Neuronal stem cell (in vitro differentiated cells): ENCODE results near the gene CMTM2.

ENCODE experiments used
- DNase-seq: peaks from one replicate; pipeline ENCODE4 v3.0.0-alpha.2; 2013; ENCODE audit warnings: low spot score
- H2AFZ ChIP-seq: one replicate; pipeline ENCODE4 v1.6.1; 2013; ENCODE audit warnings: mild to moderate bottlenecking, low read length, inconsistent platforms
- H2AK5ac ChIP-seq: 2 replicates; pipeline ENCODE4 v1.6.1; 2013; ENCODE audit warnings: low read depth, mild to moderate bottlenecking, inconsistent platforms, low read length, moderate library complexity, mixed read lengths
- H2BK120ac ChIP-seq: 2 replicates; pipeline ENCODE4 v1.6.1; 2013; ENCODE audit warnings: low read depth, mild to moderate bottlenecking, inconsistent platforms, low read length, moderate library complexity, mixed read lengths
- H2BK12ac ChIP-seq: one replicate; pipeline ENCODE4 v1.6.1; 2013; ENCODE audit warnings: low read length, inconsistent platforms
- H2BK15ac ChIP-seq: 2 replicates; pipeline ENCODE4 v1.6.1; 2013; ENCODE audit warnings: mild to moderate bottlenecking, low read length, inconsistent platforms, mixed read lengths
- H2BK5ac ChIP-seq: one replicate; pipeline ENCODE4 v1.6.1; 2013; ENCODE audit warnings: inconsistent platforms, mild to moderate bottlenecking, low read length, moderate library complexity
- H3K14ac ChIP-seq: one replicate; pipeline ENCODE4 v1.6.1; 2013; ENCODE audit warnings: low read length, inconsistent platforms
- H3K18ac ChIP-seq: 2 replicates; pipeline ENCODE4 v1.6.1; 2013; ENCODE audit warnings: low read length, inconsistent platforms
- H3K23ac ChIP-seq: 2 replicates; pipeline ENCODE4 v1.6.1; 2013; ENCODE audit warnings: low read depth, mild to moderate bottlenecking, mixed read lengths, low read length, inconsistent platforms; ENCODE audit not compliant: poor library complexity
- H3K27ac ChIP-seq: replicated peaks from 3 replicates; pipeline ENCODE4 v1.5.1; 2013; ENCODE audit warnings: low read length, inconsistent platforms
- H3K27me3 ChIP-seq, 3 experiments: 2 replicates each; pipeline ENCODE4 v1.6.1; 2013; ENCODE audit warnings: low read length in 3 of 3, mild to moderate bottlenecking in 2 of 3, inconsistent platforms in 1 of 3, low read depth in 1 of 3, mixed read lengths in 1 of 3, moderate library complexity in 1 of 3; ENCODE audit not compliant: control insufficient read depth in 3 of 3, insufficient read depth in 3 of 3
- H3K36me3 ChIP-seq, 2 donors: replicated peaks in 1 of 2; 2 replicates each; pipeline ENCODE4 v1.6.1; 2013; ENCODE audit warnings: low read length in 2 of 2; ENCODE audit not compliant: control insufficient read depth in 2 of 2, insufficient read depth in 2 of 2
- H3K4ac ChIP-seq: 2 replicates; pipeline ENCODE4 v1.6.1; 2013; ENCODE audit warnings: inconsistent platforms, mild to moderate bottlenecking, low read length, moderate library complexity
- H3K4me1 ChIP-seq, 2 donors: 1 replicate in 1 of 2; 2 replicates in 1 of 2; pipeline ENCODE4 v1.6.1; 2013; ENCODE audit warnings: low read length in 2 of 2, low read depth in 1 of 2; ENCODE audit not compliant: control insufficient read depth in 2 of 2, insufficient read depth in 1 of 2
- H3K4me2 ChIP-seq: one replicate; pipeline ENCODE4 v1.6.1; 2013; ENCODE audit warnings: mild to moderate bottlenecking, low read length, inconsistent platforms; ENCODE audit not compliant: insufficient read depth, poor library complexity, severe bottlenecking
- H3K4me3 ChIP-seq, 2 donors: 2 replicates each; pipeline ENCODE4 v1.5.1; 2013; ENCODE audit warnings: low read length in 2 of 2, mild to moderate bottlenecking in 2 of 2, inconsistent platforms in 1 of 2, moderate library complexity in 1 of 2
- H3K79me1 ChIP-seq: one replicate; pipeline ENCODE4 v1.6.1; 2013; ENCODE audit warnings: low read depth, mild to moderate bottlenecking, inconsistent platforms, low read length, moderate library complexity
- H3K9ac ChIP-seq: one replicate; pipeline ENCODE4 v1.6.1; 2013; ENCODE audit warnings: mild to moderate bottlenecking, low read depth, low read length, inconsistent platforms; ENCODE audit not compliant: poor library complexity
- H3K9me3 ChIP-seq, 2 donors: replicated peaks in 1 of 2; 2 replicates each; pipeline versions ENCODE3 to v1.6.1; 2013; ENCODE audit warnings: low read length in 2 of 2, mild to moderate bottlenecking in 2 of 2, inconsistent platforms in 1 of 2, low read depth in 1 of 2, mixed read lengths in 1 of 2, moderate library complexity in 1 of 2; ENCODE audit not compliant: control insufficient read depth in 2 of 2, insufficient read depth in 1 of 2
- H4K8ac ChIP-seq: one replicate; pipeline ENCODE4 v1.6.1; 2013; ENCODE audit warnings: low read depth, mild to moderate bottlenecking, inconsistent platforms, low read length, moderate library complexity
- H4K91ac ChIP-seq: one replicate; pipeline ENCODE4 v1.6.1; 2013; ENCODE audit warnings: low read length, low read depth, mild to moderate bottlenecking, inconsistent platforms; ENCODE audit not compliant: poor library complexity
- WGBS, 2 donors: extraction: QIAGEN DNeasy Blood & Tissue Kit; methylation state at CpG; one replicate each; pipeline ENCODE4 v1.1.7; 2013; ENCODE audit warnings: missing lambda C conversion rate in 2 of 2, mixed read lengths in 1 of 2; ENCODE audit not compliant: insufficient read length in 2 of 2, insufficient replicate concordance in 1 of 2; ENCODE audit errors: extremely low coverage in 2 of 2; 5-methylcytosine and 5-hydroxymethylcytosine counted together

CMTM2 gene

GRCh38 chr16:66596986-66597848 lies 18.0 kb downstream of the CMTM2 start:
- Histone ChIP-seq H3K23ac (no peak overlapping the region), H2BK15ac (no peak overlapping the region), H2AFZ (no peak overlapping the region), H2BK5ac (no peak overlapping the region), H3K9ac (no peak overlapping the region), H3K14ac (no peak overlapping the region), H3K79me1 (no peaks in the 10 kb centered on the region), H4K8ac (no peak overlapping the region), H3K27me3 (no peaks in the 10 kb centered on the region), H2BK12ac (no peak overlapping the region), H3K4me3 (no peak overlapping the region), H3K4ac (no peak overlapping the region), H3K4me1 (no peaks in the 10 kb centered on the region), H2AK5ac (no peak overlapping the region), H2BK120ac (no peak overlapping the region), H4K91ac (no peak overlapping the region), H3K36me3 (no peaks in the 10 kb centered on the region), H3K27ac (no peak overlapping the region), H3K4me2 (no peak overlapping the region), H3K9me3 (no peaks in the 10 kb centered on the region), H3K18ac (no peak overlapping the region)
- no CpG with 5 or more reads among the region's 5 CpGs for WGBS, 2 donors
- no peak for DNase-seq

GRCh38 chr16:66598111-66598510 lies 18.8 kb downstream of the CMTM2 start:
- Histone ChIP-seq H3K14ac (no peak overlapping the region), H4K91ac (no peak overlapping the region), H2AK5ac (no peak overlapping the region), H4K8ac (no peak overlapping the region), H3K4me3 (no peak overlapping the region), H3K79me1 (no peaks in the 10 kb centered on the region), H3K4me2 (no peak overlapping the region), H3K27ac (no peak overlapping the region), H2BK5ac (no peak overlapping the region), H3K27me3 (no peaks in the 10 kb centered on the region), H3K36me3 (no peaks in the 10 kb centered on the region), H3K23ac (no peak overlapping the region), H2AFZ (no peak overlapping the region), H2BK120ac (no peak overlapping the region), H3K4ac (no peak overlapping the region), H2BK15ac (no peak overlapping the region), H2BK12ac (no peak overlapping the region), H3K9ac (no peak overlapping the region), H3K9me3 (no peaks in the 10 kb centered on the region), H3K4me1 (no peaks in the 10 kb centered on the region), H3K18ac (no peak overlapping the region)
- WGBS, 2 donors, result no CpG with 5 or more reads among the region's 3 CpGs
- no peak for DNase-seq

- Histone ChIP-seq H2BK5ac (no peak overlapping the region), H3K36me3 (no peaks in the 10 kb centered on the region), H3K4me1 (peaks cover 0 to 3% of the 10 kb centered on the region in 2 donors), H2AK5ac (no peak overlapping the region), H3K4me2 (no peak overlapping the region), H3K9me3 (no peaks in the 10 kb centered on the region), H4K8ac (no peak overlapping the region), H3K27me3 (no peaks in the 10 kb centered on the region), H3K23ac (no peak overlapping the region), H3K14ac (no peak overlapping the region), H2BK120ac (no peak overlapping the region), H2BK15ac (no peak overlapping the region), H2AFZ (no peak overlapping the region), H3K79me1 (no peaks in the 10 kb centered on the region), H2BK12ac (no peak overlapping the region), H4K91ac (no peak overlapping the region), H3K9ac (no peak overlapping the region), H3K4ac (no peak overlapping the region), H3K18ac (no peak overlapping the region), H3K4me3 (no peak overlapping the region), H3K27ac (no peak overlapping the region)
- WGBS, 2 donors, result no CpG with 5 or more reads among the region's 4 CpGs
- DNase-seq, result no peak
These were observed 20.5 kb downstream of the CMTM2 start for GRCh38 chr16:66599726-66600125.

GRCh38 chr16:66600477-66600876 lies 21.2 kb downstream of the CMTM2 start:
- no peak overlapping the region for H2AK5ac ChIP-seq
- H3K9ac ChIP-seq, result no peak overlapping the region
- no peak overlapping the region for H3K18ac ChIP-seq
- no peak overlapping the region for H3K4me2 ChIP-seq
- no peak overlapping the region for H2BK5ac ChIP-seq
- DNase-seq, result no peak
- no peak overlapping the region for H4K8ac ChIP-seq
- H4K91ac ChIP-seq, result no peak overlapping the region
- peaks cover 0 to 3% of the 10 kb centered on the region in 2 donors for H3K4me1 ChIP-seq
- no peak overlapping the region for H3K14ac ChIP-seq
- H3K9me3 ChIP-seq, result no peaks in the 10 kb centered on the region
- H3K79me1 ChIP-seq, result no peaks in the 10 kb centered on the region
- H3K23ac ChIP-seq, result no peak overlapping the region
- no peak overlapping the region for H2BK120ac ChIP-seq
- no peak overlapping the region for H3K4ac ChIP-seq
- no peak overlapping the region for H2BK15ac ChIP-seq
- H3K27me3 ChIP-seq, result no peaks in the 10 kb centered on the region
- H3K27ac ChIP-seq, result no peak overlapping the region
- H2AFZ ChIP-seq, result no peak overlapping the region
- no peak overlapping the region for H2BK12ac ChIP-seq
- no peak overlapping the region for H3K4me3 ChIP-seq
- no CpG with 5 or more reads among the region's 1 CpG for WGBS, 2 donors
- no peaks in the 10 kb centered on the region for H3K36me3 ChIP-seq
